HK-2 (cell line): ENCODE data around the gene GAB1.

ENCODE experiments used
- DNase-seq: peaks from one replicate; pipeline ENCODE4 v3.0.0-alpha.2; 2018; ENCODE audit not compliant: unreplicated experiment

The GAB1 gene

DNA sequence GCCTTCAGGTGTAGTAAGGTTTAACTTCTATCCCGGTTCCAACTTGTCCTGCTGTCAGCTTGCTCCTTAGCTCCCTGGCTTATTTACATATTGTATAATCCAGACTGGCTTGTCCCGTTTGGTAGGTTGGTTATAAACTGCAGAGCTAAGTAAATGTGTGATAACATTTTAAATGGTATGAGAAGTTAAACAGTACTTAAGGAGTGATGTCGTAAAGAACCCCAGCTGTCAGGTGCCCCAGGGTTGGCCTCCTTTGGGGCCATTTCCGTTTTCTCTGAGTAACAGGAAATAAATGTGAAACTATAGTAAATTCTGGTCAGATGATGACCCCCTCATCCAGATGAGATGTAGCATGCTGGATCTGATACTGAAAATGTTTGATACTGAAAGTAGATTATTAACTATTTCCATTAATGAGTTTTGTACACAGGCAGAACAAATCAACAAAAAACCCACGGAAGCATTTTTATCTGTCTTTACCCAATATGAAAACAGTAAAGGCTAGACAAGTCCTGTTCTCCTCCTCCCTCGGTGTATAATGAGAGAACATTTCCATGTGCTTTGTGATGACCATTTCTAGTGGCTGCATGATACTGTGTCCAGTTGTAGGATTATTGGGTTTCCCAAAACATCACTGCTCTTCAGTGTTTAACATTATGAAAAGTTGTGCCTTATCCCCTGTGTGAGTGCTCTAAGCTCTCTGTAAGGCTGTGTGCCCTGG is 22.4 kb downstream of the GAB1 start:
- DNase-seq = peak; percentile 42

DNA sequence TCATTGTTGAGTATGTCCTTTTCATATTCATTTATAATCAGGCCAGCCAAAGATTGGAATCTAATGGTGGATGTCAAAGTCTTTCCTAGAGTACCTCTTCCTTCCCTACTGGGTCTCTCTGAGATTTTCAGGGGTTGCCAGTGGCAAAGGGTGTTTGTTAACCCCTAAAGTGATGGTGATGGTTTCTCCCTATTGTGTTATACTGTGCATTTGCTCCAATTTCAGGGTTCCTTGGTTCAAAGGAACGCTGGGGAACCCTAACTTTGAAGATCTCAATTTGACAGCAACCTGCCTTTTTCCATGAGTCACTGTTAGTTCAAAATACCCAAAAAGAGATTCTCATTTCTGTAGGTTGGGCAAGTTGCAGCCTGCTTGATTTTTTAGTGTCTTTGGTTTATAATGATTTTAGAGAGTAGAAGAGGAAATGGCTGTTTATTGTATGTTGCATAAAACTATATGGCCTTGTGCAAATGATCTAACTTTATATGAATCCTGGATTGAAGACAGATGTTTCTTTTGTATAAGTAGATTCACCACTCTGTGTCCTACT is 23.0 kb downstream of the GAB1 start:
- no peak for DNase-seq

DNA sequence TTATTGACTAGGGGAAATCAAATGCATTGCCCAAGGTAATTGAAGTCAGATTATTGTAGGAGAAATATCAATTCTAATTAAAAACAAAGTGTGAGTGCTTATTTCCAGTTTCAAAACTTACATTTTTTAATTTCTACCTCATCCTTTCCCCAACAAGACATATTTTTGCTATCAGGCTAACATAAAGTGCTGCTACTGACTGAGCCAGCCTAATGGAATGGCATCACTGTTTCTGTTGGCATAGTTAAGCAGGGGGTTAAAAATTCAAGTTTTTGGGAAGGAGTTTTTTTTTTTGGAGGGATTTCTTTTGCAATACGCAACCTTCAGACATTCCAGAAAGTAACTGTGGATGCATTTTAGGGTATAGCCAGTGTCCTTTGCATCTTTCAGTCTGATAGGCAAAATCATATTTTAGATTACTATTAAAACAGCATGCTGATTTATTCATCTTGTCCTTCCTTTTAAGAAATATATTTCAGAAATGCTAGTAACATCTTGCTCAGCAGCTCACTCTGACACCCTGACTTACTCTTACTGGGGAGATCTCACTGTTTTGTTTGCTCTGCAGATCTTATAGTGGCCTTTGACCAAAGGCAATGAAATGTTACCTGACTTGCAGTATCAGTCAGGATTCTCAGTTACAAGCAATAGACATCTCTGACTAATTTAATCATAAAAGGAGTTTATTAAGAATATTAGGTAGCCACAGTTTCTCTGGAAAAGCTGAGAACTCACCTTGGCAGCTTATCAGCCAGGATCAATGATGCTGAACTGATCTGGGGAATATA is 24.4 kb downstream of the GAB1 start:
- no peak for DNase-seq

DNA sequence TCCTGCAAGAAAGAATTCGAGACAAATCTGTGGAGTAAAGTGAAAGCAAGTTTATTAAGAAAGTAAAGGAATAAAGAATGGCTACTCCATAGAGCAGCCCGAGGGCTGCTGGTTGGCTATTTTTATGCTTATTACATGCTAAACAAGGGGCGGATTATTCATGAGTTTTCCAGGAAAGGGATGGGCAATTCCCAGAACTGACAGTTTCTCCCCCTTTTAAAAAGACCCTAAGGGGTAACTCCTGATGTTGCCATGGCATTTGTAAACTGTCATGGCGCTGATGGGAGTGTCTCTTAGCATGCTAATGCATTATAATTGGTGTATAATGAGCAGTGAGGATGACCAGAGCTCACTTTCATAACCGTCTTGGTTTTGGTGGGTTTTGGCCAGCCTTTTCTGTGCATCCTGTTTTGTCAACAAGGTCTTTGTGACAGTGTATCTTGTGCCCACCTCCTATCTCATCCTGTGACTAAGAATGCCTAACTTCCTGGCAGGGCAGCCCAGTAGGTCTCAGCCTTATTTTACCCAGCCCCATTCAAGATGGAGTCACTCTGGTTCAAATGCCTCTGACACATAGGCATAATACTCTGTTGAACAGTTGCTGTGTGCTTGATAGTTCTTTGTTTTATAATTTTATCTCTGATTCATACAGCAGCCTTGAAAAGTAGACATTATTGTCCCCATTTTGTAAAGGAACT is 25.8 kb downstream of the GAB1 start:
- DNase-seq = no peak

DNA sequence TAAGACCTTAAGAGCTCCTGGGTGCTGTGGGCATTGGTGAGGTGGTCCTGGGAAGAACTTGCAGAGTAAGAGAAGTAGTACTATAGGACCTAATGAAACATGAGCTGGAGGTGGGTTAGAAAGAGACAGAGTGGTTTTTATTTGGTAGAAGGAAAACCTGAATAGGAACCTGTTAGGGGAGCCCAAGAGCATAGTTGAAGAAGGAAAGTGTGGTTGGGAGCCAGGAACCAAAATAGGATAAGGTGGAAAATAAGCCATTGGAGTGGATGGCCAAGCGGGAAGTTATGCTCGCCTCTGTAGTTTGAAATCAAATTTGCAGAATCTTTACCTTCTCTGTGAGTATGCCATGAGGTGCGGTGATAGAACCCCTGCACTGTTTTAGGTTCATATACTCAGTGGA is 26.7 kb downstream of the GAB1 start:
- DNase-seq = no peak

DNA sequence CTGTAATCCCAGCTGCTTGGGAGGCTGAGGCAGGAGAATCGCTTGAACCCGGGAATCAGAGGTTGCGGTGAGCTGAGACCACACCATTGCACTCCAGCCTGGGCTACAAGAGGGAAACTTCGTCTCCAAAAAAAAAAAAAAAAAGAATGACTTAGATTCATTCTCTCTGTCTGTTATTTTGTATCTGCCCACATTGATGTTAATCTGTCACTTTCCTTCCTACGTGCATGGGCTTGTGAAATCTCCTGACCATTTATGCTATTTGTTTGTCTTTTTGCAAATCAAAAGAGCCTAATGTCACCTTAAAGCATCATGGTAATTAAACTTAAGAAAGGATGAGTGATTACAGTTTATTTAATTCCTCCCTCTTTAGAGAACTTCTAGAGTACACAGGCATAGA is 27.4 kb downstream of the GAB1 start:
- no peak for DNase-seq

DNA sequence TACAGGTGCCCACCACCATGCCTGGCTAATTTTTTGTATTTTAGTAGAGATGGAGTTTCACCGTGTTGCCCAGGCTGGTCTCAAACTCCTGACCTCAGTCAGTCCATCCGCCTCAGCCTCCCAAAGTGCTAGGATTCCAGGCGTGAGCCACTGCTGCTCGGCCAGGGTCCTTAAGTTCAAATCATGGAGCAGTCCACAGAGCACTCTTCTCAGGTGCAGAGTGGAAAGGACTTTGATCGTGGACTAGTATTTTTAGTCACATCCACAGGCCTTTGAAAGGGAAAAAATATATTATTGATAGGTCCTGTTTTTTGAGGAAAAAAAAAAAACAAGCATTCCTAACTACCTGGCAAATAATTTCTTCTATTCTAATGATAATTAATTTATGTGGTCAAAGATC is 31.2 kb downstream of the GAB1 start:
- no peak for DNase-seq

DNA sequence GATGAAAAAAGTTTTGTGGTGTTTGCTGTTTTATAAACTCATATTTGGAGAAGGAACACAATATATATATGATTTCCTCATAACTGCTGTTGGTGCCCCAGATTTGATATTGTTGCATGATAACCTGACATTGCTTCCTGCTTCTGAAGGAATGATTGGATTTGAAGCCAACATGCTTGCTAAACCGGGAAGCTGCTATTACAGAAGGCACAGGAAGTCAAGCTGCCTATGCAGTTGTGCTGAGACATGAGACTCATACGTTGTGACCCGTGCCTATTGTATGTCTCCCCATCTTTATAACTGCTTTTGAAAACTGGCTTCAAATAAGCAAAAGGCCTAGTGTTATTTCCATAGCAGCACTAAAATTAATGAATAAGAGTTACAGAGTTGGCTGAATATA is 32.9 kb downstream of the GAB1 start:
- DNase-seq = no peak

DNA sequence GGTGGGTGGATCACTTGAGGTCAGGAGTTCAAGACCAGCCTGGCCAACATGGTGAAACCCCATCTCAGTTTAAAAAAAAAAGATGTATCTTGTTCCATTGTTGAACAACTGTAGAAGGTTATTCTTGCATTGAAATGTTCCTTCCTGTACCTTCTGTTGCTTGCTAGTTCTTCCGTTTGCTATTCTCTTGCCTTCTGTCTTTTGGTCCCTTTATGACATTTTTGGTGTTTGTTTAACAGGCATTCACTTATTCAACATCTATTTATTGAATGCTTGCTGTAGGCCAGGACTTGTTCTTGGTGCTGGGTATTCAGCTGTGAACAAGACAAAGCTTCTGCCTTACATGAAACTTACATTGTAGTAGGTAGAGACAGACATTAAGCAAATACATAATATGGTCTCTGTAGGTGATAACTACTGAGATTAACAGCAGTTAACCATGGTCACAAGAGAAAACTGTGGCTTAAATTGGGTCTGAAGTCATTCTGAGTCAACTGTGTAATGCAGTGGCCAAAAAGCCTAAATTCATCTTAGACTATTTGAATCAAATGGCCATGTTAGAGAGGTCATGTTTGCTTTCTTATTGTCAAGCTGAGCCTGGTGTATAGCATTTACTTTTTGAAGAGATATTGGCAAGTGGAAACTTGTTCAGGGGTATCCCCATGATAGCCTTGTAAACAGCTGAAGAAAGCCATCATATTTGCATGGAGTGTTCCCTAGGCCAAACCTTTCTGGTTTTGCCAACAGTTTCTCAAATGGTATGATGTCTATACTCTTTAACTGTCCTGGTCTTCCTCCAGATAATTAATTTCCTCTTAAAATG is 35.6 kb downstream of the GAB1 start:
- DNase-seq = no peak

DNA sequence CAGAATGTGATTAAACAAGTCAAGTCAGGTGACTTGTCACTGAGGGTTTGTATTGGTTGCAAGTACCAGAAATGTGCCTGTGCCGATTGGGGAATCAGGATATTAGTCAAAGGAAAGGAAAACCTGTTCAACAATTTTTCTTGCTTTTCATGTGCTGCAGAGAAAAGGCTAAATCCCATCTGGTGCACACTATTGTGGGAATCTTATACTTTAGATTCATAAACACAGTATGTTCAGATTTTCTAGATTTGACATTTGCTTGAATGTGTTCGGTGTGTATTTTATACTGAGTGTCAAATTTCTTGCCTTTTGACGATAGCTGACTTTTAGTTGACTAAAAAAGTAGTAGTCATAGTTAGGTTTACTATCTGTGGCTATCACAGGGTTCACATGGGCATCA is 37.6 kb downstream of the GAB1 start:
- DNase-seq = no peak

DNA sequence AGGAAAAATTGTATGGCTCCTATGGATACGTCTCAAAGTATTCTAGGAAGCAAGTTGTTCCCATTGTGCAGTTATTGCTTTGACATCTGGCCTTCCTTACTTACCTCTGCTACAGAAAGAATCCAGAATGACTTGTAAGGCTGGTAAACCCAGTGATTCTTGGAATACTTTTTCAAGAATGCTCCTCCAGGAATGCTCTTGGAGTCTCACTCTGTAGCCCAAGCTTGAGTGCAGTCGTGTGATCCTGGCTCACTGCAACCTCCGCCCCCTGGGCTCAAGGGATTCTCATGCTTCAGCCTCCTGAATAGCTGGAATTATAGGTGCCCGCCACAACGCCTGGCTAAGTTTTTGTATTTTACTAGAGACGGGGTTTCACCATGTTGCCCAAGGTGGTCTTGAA is 38.1 kb downstream of the GAB1 start:
- DNase-seq = no peak

DNA sequence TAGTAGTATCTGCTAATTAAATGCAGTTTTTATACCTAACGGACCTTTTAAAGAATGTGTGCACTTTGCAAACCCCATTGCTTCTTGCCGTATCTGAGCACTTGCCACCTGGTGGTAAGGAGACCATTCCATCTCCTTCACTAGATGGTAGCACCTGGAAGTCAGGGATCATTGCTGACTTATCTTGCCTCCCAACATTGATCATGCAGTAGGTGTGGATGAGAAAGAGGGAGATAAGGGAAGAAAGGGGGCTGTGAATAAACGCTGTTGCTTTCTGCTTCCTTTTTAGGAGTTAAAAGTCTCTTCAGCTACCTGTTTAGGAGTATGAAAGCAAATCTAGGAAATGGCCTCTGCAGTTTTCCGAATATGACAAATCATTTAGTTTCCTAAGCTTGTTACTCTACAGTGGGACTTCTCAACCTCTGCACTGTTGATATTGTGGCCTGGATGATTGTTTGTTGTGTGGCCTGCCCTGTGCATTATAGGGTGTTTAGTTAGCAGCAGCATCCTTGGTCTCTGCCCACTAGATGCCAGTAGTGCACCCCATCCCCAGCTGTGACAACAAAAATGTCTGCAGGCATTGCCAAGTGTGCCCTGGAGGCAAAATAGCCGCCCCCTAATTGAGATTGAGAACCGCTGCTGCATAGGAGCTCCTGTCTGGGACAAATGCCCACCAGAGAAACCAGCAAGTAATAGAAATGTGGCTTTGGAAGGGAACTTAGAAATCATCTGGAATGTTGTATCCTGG is 38.8 kb downstream of the GAB1 start:
- peak; percentile 17 for DNase-seq

DNA sequence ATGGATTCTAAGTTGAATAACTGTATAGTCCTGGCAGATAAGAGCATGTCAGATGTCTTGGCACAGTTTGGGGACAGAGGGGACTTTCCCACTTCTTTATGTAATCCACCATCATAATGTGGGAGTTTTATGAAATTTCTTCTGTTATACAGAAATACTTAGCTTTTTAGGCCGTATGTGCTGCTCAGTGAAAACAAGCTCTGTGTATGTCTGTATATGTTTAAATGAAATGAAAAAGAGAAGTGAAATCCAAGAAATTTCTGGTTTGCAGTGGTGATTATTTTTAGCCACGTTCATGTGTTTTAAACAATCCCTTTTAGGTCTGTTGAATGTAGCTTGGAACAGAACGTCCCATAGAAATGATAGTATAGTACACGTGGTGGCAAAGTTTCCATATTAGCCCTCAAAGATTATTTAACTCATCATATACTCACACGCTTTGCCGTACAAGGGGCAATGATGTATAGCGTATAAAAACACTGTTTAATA is 41.0 kb downstream of the GAB1 start:
- no peak for DNase-seq

DNA sequence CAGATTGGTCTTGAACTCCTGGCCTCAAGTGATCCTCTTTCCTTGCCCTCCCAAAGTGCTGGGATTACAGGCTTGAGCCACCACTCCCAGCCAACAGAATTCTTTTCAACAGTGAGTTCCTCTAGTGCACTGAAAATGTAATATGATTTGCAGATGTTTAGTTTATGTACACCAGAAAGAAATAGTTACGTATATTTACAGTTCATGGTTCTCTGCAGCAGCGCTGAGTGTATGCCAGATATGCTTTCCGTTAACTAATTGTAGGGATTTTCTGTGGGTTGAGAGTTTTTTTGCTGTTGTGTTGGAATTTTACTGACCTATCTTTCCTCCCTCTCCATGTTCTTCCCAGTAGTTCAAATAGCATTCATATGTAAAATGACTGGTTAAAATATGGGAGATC is 44.0 kb downstream of the GAB1 start:
- DNase-seq = no peak

DNA sequence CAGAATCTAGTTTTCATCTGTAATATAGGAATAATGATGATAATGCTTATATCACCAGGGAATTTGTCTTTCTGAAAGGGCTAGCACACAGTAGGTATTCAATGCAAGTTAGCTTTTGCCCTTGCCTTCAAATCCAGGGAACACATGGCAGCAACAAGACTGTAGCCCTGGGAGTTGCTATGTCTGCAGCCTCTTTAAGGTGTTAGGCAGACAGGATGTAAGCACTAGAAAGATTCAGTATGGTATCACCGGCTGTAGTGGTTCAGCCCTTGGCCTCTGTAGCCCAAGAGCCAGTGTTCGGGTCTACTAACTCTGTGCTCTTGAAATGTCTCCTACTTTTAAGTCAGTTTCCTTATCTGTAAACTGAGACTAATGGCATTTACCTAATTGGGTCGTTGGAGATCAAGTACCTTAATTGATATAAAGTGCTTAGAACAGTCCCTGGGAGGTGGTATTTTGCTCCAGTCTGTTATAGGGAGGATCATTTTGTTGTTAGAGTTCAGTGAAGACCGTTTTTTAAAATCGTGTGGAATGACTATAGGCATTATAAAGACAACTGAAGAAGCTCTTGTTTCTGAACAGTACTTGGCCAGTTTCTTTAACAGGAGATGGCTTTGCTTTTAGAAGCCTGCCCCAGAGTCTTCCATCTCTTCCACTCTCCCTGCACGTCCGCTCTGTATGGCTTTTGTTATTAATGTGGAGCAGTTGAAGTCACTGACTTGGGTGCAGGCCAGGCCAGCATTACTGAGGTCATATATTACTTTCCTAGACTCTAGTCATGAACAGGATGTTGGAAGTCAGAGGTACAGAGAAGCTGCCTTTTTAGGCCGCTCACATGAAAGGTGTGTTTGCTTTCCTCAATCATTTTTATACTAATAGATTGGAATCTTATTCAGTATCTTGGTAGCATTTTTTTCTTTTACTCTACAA is 44.8 kb downstream of the GAB1 start:
- DNase-seq = no peak

DNA sequence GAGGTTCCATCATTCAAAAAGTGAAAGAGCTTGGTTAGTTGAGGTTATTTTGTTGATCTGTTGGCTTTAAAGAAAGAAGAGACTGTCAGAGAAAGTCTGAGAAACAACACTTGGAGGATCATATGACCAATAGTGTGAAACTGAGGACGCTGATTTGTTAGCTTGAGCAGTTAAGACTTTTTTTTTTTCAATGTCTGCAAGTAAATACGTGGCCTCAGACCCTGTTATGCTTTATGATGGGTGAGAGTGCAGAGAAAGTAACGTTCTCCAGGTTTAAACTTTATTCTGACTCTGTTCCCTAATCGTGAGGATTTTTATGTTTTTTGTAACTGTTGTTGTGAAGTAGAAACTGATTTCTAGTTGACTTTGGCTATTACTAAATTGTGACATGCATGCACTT is 45.9 kb downstream of the GAB1 start:
- DNase-seq = no peak

DNA sequence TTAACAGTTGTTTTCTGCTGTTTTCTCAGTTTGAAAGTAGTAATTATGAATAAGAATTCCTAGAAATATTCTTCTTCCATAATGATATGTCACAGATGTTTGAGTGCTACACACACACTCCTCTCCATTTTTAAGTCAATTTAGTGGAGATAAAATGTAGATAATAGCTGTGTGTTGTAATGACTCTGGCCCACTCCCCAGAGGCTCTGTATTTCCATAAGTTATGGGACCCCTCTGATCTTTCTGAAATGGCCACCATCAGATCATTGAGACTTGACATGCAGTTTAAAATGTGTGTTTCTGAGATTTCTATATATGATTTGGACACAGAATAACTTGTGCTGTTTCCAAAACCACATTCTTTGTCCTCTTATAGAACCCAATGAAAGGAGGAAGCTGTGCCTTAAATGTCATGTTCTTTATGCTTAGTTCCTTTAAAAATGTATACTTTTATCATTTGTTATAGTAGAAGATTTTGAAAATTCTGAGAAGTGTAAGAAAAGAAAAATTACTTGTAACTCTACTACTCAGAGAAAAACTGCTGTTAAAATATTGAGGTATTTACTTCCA is 46.4 kb downstream of the GAB1 start:
- no peak for DNase-seq

DNA sequence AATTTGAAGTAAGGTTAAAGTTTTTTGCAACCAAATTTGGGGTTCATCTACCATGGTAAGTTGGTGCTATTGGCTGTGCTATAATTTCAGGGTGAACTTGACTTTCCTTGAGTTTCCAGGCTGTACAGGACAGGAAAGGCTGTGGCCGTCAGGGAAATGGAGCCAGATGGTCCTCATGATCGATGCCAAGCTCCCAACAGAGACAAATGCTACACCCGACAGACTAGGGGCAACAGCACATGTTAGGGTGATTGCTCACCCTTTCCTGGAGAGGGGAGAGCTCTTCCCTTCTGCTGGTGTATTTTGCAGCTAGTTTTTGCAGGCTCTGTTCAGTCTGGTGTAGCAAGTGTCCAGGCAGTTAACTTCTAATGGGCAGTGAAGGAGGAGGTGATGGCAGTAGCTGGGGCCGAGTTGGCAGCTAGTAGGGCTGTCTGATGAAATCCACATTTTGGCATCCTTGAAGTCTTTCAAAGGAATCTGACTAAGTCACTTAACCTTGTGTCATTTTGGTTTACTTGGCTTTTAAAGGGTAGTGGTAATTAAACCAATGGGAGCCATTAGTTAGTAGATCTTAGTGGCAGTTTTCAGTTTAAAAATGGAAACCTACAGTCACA is 47.8 kb downstream of the GAB1 start:
- DNase-seq = no peak

DNA sequence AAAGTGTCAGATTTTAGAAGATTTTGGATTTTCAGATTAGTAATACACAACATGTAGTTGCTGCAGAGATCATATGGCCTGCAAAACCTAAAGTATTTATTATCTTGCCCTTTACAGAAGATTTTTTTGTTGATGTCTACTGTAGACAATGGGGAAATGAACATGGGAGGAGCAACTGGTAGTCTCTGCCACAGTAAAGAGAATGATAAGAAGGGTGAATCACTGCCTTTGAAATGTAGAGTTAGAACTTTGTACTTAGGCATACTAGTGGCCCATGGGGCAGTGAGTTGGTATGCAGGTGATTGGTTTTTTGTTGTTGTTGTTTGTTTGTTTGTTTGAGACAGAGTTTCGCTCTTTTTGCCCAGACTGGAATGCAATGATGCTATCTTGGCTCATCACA is 50.1 kb downstream of the GAB1 start:
- DNase-seq = no peak
